GM06990 (cell line): ENCODE results near the gene ADGRA1.

Experiments used
- DNase-seq: peaks from one replicate; pipeline ENCODE4 v3.0.0-alpha.2; 2011; ENCODE audit not compliant: insufficient read length; ENCODE audit errors: extremely low read depth
- H3K27me3 ChIP-seq: replicated peaks from 2 replicates; pipeline ENCODE4 v1.6.0; 2011; ENCODE audit warnings: low read length; ENCODE audit not compliant: control insufficient read depth, insufficient read depth
- H3K36me3 ChIP-seq: 2 replicates; pipeline ENCODE4 v1.5.1; 2011; ENCODE audit warnings: low read length; ENCODE audit not compliant: control insufficient read depth, insufficient read depth
- H3K4me3 ChIP-seq: replicated peaks from 2 replicates; pipeline ENCODE4 v1.5.1; 2011; ENCODE audit warnings: low read depth, mild to moderate bottlenecking, control low read depth, low read length
- TF ChIP-seq, protein P1 (sequence below): IDR thresholded peaks from 2 replicates; pipeline ENCODE4 v1.5.1; 2011; ENCODE audit warnings: low read length, control low read depth, mild to moderate bottlenecking, inconsistent platforms; ENCODE audit not compliant: insufficient read depth, poor library complexity, severe bottlenecking

The ADGRA1 gene

DNA sequence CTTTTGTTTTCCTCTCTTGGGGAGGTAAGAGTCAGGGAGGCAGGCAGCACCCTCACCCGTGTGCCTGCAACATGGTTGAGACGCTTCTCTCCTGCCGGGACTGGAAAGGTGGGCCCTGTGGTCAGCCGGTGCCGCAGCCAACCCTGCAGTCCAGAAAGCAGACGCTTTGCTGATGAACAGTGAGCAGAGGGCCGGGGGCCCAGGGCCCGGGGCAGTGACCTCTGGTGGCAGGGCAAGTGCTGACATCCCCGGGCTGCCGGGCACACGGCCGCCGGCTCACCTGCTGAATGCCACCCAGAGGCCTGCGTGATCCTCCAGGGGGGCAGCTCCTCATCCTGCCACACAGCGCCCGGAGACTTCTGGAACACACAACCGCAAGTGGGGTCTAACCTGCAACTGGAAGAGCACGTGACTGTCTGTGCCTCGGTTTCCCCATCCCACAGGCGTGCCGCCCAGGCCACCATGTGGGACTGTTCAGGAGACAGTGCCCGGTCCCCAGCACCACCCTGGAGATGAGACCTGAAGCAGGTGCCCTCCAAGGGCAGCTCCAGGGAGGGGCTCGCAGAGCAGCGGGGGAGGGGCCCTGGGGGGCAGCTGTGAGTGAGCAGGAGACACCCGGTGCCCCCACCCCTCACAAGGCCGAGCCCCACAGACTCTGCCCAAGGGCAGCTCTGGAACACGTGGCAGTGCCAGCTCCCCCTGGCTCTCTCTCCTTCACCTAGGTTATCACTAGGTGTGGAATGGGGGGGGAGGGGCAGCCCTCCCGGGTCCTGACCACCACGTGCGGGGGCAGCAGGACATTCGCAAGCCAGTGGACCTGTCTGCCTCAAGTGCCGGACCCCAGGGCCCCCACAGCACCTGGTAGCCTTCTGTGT lies 2.2 kb upstream of the ADGRA1 start:
- DNase-seq = no peak
- H3K4me3 ChIP-seq = no peak overlapping the region
- no peaks in the 10 kb centered on the region for H3K36me3 ChIP-seq
- TF ChIP-seq, protein P1, sequence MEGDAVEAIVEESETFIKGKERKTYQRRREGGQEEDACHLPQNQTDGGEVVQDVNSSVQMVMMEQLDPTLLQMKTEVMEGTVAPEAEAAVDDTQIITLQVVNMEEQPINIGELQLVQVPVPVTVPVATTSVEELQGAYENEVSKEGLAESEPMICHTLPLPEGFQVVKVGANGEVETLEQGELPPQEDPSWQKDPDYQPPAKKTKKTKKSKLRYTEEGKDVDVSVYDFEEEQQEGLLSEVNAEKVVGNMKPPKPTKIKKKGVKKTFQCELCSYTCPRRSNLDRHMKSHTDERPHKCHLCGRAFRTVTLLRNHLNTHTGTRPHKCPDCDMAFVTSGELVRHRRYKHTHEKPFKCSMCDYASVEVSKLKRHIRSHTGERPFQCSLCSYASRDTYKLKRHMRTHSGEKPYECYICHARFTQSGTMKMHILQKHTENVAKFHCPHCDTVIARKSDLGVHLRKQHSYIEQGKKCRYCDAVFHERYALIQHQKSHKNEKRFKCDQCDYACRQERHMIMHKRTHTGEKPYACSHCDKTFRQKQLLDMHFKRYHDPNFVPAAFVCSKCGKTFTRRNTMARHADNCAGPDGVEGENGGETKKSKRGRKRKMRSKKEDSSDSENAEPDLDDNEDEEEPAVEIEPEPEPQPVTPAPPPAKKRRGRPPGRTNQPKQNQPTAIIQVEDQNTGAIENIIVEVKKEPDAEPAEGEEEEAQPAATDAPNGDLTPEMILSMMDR = no peak
- no peaks in the 10 kb centered on the region for H3K27me3 ChIP-seq

DNA sequence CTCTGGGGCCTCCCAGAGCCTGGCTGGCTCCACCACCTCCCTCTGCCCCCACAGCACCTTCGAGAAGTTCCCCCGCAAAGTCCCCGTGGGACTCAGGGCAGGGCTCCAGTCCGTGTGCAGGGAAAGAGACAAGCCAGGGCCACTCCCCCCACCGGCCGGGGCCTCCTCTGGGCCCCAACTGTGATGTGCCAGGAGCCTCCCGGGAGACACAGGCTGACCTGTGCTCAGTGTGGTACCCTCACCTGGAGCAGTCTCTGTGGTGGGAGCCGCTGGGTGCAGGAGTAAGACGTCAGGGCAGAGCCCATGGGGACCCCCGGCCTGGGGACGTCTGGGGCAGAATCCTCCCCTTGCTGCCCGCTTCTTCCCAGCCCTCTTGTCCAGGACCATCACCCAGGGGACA lies 1.5 kb upstream of the ADGRA1 start:
- TF ChIP-seq, protein P1 = no peak
- DNase-seq = no peak
- Histone ChIP-seq H3K4me3 (no peak overlapping the region), H3K27me3 (no peaks in the 10 kb centered on the region; the same call in 1 of the 2 replicates), H3K36me3 (no peaks in the 10 kb centered on the region)

DNA sequence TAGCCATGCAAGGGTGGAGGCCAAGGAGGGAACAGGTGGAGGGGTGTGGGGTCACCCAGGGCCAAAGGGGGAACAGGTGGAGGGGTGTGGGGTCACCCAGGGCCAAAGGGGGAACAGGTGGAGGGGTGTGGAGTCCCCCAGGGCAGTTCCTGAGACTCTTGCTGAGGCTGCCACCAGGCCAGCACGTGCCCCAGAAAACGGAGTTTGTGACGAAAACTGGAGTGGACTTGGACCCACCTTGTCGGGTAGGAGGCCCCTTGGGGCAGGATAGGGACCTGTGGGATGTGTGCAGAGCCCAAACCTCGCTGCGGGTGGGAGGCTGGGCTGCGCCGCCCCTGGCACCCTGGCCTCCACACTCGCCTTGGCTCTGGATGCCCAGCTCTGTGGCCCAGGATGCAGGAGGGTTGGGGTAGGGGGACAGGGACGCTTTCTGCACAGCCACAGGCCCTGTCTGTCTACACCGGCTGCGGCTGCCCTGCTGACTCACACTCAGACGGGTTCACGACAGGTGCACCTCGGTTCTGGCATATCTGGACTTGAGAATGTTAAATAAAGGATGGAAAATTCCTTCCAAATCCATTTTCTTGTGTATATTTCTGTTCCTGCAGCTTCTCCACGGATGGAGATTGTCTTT lies 562 bp upstream of the ADGRA1 start:
- Histone ChIP-seq H3K4me3 (no peak overlapping the region), H3K36me3 (no peaks in the 10 kb centered on the region), H3K27me3 (no peaks in the 10 kb centered on the region; the same call in 1 of the 2 replicates)
- no peak for DNase-seq
- TF ChIP-seq, protein P1 = no peak

DNA sequence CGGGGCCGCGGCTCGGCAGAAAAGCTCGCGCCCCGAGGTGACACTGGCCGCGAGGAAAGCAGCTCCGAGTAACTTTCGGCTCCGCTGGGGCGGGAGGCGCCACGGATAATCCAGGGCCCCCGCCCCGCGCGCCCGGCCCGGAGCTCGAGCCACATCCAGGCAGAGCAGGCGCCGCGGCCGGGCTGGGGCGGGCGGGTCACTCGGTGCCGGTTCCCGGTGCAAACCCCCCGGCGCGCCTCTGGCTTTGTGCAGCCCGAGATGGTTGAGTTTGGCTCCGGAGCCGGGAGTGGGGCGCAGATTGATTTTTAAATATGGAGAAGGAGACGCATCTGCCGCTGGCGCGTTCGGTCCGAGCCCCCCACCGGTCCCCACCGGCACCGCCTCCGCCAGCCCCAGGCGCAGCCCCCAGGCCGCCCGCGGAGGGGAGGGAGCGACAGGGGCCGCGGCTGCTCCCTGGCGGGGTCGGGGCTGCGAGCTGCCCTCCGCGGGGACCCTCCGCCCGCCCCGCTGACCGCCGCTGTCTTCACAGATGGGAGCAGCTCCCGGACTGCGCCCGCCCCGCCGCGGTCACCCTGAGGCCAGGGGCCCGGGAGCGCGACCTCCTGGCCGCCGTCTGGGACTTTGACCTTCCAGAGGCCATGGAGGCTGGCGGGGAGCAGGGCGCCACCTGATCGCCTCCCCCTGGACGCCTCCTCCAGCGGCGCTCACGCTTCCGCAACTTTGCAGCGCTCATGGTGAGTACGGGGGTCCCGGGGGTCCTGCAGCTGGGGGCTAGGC lies 643 bp downstream of the ADGRA1 start:
- H3K4me3 ChIP-seq = no peak overlapping the region
- TF ChIP-seq, protein P1 = no peak
- no peaks in the 10 kb centered on the region; the same call in 1 of the 2 replicates for H3K27me3 ChIP-seq
- no peaks in the 10 kb centered on the region for H3K36me3 ChIP-seq
- DNase-seq = no peak

DNA sequence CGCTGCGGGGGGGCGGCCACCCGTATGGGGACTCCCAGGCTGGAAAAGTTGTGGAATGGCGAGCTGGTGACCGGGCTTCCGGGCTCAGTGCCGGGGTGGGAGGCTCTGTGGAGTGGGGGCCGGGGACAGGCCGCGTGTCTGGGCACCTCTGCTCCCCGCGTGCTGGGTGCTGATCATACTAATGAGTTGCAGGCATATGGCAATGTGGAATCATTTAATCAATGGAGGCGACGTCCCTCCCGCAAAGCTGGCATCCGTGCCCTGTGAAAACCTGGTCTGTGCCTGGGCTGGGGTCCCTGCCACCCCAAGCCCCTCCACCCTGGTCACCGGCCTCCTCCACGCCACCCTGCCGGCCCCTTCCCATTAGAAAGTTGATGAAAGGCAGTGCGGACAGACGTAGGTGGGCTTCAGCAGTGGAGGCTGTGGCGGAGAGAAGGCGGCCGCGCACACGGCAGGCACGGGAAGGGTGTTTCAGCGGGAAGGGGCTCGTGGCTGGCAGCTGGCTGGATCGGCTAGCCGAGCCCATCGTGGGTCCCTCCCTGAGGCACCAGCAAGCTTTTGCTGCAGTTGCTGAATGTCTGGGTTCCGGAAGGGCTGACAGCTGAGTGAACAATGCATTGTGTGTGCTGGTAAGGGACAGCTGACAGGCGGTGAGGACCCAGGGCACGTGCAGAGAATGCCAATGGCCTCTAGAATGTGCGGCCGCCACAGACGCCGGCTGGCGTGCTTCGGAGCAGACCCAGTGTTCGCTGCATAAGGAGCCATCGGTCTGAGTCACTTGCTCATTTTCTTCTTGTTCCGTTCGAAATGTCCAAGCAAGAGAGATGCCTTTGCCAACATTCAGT lies 1.5 kb downstream of the ADGRA1 start:
- H3K4me3 ChIP-seq = no peak overlapping the region
- no peak for DNase-seq
- H3K27me3 ChIP-seq = no peaks in the 10 kb centered on the region; the same call in 1 of the 2 replicates
- TF ChIP-seq, protein P1 = no peak
- H3K36me3 ChIP-seq = no peaks in the 10 kb centered on the region
